CD4-positive, alpha-beta T cell treated with Interleukin-10 for 1 hour (primary cell): ENCODE measurements around the gene CLCN3.
"Not testable (repeated sequence)": the region's sequence is repeated elsewhere in the genome, so short reads cannot be mapped to it uniquely, and the experiment has no call there.

Source experiments
- DNase-seq: peaks from one replicate; pipeline ENCODE4 v3.0.0-alpha.2; 2020

The CLCN3 gene

DNA sequence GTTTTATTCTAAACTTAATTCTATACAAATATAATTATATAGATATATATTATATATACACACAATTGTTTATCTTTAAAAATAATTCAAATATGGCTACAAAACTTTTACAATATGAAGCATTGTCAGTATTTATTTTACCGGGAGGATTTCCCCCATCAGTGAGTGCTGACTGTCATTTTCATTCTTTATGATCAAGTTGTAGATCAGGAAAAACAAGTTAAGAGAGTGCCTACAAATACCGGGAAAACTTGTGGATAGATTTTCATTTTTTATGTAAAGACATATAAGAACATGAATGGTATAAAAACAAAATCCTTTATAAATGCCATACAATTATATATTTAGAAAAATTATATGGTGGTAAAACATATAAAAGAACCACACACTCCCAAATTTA is 37.8 kb downstream of the CLCN3 start:
- DNase-seq = no peak

DNA sequence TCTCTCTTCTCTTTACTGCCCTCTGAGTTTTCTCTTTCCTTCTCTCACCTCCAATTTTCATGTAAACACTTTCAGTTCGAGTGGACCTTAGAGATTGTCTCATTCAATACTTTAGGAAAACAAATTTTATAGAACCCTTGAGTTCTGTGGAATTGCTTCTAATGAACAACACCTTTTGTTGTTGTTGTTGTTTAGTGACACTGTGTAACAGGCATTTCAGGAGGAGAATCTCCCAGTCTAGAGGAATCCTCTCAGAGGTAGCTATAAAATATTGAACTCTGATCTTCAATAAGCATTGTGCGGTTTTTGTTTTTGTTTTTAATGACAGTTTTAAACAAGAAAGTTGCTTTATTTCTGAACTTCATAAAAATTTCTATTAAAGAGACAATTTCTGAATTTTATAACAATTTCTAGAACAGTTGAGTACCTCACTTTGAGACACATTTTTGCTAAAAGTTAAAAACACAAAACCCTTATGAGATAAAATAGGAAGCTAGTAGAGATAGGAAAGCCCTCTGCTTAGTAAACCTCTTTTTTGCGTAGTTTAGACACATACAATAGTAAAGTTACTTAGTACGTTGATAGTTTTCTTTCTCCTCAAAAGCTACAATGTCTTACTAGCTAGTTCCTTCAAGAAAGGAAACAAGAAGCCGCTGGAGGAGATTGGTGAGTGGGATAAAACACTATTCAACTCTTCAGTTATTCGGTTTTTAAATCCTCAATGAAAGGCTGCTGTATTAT is 38.8 kb downstream of the CLCN3 start:
- DNase-seq = no peak

DNA sequence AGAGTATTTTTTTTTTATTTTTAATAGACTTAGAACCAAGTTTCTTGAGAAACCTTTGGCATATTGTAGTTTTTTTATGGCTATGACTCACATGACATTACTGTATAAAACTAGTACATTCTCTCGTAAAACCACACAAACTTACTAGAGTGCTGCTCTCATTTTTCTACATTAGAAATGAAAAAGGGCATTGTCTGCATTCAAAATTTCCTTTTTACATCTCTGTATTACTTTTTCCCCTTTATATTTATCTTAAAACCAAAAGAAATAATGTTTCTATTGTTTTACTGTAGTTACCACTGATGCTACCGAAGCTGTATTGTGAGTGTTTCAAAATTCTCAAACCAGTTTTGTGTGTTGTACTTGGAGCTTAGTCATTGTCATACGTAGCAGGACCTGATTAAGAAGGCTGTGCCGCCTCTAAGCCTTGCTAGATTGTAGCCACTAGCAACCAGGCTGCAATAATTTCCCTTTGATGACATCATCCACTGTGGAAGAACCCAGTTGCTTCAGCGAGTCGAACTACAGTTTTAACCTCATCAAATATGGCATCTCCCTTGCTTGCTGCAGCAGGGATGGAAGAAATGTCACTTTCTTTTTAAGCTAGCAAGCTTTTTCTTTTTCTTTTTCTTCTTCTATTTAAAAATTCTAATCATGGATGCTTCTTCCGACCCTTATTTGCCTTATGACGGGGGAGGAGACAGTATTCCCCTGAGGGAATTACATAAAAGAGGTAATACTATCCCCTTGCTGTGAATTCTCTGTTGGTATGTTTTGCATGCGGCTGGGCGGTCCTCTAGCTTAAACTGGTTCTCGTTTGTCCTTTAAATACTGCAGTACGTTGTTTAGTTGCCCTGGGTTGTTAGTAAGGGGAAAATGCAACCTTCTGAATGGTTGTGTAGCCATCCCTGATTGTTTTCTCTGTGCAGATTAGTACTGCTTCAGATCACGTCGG is 39.6 kb downstream of the CLCN3 start:
- peak; percentile 82 for DNase-seq

DNA sequence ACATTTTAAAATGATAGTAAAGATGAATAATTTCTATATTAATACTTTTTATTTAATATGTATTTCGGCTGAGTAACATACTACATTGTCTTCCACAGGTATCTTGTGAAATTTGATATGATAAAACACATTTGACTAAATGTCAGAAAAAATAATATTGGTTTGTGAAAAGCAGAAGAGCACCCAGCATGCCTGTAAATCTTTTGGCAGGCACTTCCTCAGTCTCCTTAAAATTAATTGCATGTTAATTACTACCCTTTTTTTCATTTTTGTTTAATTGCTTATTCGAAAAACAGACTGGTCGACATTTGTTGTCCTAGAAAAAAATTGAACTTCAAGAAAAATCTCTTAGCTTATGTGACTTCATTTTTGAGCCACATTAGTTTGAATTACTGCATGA is 40.6 kb downstream of the CLCN3 start:
- no peak for DNase-seq

DNA sequence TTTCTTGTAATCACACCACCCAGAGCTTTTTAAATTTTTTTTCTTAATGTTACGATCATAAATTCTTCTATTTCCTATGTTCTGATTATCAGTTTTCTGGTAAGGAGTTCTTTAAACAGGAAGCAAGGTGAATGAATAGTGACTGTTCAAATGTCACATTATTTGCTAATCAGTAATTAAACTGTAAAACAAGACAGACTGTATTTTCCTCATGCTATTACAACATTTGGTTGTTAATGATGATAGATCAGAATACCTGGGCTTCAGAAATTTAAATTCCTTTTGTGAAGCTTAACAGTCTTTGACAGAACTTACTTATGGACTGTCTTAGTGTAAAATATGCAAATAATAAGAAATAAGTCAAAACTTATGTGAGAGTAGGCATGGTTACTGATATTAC is 41.4 kb downstream of the CLCN3 start:
- no peak for DNase-seq

DNA sequence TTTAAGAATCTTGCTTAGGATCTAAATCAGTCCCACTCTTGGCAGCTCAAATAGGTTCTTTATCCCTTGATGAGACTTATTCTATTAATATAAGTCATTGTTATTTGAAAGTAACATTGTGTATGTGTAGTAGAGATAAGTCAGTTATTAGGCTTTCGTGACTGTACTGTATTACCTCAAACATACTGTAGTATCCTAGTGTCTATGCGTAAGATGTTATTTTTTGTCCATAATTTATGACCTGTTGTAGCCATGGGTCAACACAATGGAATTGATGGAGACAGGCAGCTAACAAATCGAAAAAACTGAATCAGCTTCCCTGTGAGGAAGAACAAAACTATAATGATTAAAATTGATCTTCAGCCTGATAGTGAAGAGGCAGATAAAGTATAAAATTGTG is 41.8 kb downstream of the CLCN3 start:
- DNase-seq = no peak

DNA sequence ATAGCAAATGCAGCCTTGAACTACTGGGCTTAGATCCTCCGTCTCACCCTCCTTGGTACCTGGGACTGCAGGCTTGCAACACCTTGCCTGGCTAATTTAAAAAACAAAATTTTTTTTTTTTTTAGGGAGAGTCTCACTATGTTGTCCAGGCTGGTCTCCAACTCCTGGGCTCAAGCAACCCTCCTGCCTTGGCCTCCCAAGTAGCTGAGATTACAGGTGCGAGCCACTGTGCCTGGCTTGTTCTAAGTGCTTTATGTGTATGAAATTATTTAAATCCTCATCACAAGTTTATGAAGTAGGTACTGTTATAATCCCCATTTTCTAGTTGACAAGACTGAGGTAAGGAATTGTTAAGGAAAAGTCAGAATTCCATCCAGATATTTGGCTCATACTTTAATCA is 43.0 kb downstream of the CLCN3 start:
- DNase-seq = no peak

DNA sequence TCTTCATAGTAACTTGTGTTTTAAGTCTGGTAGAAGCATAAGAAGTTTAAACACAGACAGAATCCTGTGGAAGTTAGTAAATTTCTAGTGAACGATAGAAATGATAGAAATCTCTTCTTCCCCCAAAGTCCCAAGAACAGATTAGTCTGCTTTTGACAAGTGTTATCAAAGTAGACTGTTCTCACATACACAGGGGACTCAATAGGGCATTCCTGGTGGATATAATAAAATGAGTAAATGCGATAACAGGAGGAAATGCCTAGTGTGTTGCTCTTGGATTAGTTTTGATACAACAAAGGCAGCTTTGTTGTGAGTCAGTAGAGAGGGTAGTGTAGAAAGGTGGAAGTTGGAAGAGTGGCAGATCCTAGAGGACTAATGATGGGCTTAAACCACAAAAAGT is 43.5 kb downstream of the CLCN3 start:
- DNase-seq = no peak

DNA sequence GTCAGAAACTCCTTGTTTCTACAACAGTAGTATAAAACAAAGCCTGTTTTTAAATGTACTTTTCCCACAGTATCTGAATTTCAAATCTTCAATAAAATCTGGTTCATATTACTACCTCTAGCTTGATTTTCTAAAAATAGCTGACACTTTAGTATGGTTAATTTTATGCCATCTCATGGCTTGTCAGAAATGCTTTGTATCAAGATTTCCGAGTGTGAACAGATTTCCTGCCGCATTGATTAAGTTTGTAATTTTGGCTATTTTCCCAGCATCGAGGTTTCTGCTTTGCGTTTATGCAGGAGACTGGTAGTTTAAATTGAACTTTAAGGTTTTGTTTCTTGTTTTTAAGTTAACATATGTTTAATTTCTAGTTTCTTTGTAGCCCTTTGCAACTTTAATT is 44.2 kb downstream of the CLCN3 start:
- DNase-seq = no peak

DNA sequence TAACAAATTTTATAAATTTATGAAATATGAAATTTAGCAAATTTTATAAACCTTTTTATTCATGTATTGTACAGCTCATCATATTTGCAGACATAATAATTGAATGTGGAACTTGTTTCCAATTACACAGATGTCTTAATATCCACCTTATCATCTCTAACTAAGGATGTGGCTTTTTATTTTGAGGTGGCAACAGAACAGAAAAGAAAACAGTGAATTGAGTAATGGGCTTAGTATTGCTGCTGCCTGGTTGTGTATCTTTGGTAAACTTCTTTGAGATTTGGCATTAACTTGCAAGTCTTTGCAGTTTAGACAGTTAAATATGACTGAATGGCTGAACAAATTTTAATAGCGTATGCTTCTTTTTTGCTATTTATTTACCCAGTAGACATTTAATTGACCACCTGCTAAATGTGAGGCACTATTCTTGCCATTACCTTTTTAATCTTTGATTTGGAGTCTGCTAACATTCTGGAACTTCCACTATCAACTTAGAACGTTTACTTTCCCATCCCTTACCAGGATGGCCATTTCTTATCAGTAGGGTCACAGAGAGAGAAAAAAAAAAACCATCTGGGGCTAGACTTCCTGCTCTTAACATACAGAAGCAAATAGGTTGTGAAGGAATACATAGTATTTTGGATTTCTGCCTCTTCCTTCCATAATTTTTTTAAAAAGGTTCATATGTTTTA is 44.8 kb downstream of the CLCN3 start:
- peak; percentile 3 for DNase-seq

DNA sequence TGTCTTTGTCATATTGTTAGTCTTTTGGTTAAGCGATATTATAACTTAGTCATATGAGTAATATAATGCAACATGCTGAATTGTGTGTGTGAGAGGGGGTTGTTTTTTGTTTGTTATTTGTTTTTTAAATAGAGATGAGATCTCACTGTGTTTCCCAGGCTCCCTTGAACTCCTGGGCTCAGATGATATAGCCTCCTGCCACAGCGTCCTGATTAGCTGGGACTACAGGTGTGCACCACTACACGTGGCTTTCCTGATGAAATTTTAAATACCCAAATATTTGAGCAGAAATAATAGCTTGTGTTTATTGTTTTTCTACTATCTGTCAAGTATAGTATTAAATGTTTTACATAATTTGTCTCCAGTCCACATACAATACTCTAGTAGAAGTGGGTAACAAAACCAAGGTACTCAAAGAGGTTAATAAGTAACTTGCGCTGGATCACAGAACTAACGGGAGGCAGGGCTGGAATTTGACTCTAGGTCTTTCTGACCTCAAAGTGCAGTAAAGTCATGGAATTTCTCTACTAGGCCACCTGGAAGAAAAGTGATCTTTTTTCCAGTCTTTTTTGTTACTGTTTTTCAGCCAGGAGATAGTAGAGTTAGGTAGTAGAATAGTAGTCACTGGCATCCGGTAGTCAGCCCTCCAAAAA is 47.8 kb downstream of the CLCN3 start:
- no peak for DNase-seq

DNA sequence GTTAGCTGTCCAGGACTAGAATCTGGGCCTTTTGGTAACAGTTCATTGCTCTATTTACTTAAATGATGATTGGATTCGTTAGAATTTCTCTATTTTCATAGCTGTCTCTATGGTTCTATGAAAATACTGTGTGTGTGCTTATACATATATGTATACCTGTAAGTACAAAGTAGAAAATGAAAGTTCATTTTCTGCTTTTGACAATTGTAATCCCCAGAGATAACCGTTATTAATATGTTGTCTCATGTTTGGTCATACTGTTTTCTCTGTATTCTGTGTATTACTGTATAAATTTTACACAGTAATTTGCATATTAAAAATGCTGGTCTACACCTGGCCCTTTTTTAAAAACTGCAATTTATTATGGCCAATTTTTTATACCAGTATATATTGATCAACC is 55.4 kb downstream of the CLCN3 start:
- no peak for DNase-seq

DNA sequence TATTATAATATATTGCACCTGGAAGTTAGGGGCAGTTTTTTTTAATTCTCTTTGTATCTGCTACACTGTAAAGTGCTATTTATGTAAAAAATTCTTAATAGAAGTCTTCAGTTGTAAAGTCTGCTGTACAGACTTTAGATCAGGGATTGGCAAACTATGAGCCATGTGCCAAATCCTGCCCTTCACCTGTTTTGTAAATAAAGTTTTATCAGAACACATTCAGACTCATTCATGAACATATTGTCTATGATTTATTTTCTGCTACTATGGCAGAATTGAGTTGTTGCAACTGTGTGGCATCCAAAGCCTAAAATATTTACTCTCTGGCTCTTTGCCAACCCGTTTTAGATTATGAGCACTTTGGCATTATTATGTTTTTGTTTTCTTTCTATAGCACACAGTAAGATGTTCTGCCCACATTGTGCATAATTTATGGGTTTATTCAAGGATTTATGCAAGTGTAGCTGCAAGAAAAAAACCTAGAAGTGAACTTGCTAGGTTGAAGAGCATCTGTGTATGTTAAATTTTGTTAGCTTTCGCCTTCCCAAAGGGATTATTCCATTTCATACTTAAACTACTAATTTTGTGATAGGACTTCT is 56.9 kb downstream of the CLCN3 start:
- no peak for DNase-seq

DNA sequence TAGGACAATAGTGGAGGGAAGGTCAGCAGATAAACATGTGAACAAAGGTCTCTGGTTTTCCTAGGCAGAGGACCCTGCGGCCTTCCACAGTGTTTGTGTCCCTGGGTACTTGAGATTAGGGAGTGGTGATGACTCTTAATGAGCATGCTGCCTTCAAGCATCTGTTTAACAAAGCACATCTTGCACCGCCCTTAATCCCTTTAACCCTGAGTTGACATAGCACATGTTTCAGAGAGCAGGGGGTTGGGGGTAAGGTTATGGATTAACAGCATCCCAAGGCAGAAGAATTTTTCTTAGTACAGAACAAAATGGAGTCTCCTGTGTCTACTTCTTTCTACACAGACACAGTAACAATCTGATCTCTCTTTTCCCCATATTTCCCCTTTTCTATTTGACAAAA is 58.1 kb downstream of the CLCN3 start:
- not testable (repeated sequence) for DNase-seq

DNA sequence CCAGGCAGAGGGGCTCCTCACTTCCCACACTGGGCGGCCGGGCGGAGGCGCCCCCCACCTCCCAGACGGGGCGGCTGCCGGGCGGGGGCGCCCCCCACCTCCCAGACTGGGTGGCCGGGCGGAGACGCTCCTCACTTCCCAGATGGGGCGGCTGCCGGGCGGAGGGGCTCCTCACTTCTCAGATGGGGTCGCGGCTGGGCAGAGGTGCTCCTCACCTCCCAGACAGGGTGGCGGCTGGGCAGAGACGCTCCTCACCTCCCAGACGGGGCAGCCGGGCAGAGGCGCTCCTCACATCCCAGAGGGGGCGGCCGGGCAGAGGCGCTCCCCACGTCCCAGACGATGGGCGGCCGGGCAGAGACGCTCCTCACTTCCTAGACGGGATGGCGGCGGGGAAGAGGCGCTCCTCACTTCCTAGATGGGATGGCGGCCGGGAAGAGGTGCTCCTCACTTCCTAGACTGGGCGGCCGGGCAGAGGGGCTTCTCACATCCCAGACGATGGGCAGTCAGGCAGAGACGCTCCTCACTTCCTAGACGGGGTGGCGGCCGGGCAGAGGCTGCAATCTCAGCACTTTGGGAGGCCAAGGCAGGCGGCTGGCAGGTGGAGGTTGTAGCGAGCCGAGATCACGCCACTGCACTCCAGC is 58.7 kb downstream of the CLCN3 start:
- DNase-seq = not testable (repeated sequence)

DNA sequence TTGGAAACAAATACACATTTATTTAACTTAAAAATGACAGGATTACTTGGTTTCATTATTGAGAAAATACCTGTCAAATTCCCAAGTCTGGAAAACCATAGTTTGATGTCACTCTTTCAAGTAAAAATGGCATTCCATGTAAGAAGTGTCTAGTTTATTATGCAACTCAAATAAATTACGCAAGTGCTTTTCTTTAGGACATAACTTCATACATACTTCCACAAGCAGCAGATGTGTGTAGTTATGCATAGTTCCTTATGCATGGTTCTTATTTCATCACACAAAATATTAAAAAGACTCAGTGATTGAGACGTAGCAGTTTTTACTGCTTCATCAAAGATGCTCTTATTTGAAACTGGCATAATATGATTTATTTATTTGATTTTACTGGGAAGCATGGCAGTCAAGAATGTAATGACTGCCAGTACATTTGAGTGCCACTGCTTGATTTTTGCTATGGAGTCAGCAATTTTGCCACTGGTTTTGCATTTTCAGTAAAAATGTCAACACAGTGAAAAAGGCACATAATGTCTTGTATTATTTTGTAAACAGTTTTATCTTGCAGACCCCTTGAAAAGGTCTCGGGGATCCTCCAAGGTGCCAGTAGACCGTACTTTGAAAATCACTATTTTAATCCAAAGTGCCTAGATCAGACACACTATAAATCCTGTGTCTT is 62.1 kb downstream of the CLCN3 start:
- DNase-seq = no peak

DNA sequence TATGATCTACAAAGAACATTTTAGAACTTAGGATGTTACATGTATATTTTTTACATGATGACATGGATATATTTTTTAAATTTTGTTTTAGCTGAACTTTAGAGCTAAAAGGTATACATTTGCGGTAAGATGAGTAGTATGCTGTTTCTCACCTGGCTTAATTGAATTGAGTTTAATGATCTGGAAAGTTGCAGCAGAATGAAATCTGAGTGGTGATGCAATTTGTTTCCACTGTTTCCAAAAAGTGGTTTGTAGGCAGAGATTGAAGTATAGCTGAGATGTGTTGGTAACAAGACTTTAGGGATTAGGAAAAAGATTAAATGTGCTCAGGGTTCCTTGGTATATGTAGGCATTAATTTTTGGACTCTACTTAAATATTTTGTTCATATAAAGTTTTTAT is 69.3 kb downstream of the CLCN3 start:
- DNase-seq = no peak

DNA sequence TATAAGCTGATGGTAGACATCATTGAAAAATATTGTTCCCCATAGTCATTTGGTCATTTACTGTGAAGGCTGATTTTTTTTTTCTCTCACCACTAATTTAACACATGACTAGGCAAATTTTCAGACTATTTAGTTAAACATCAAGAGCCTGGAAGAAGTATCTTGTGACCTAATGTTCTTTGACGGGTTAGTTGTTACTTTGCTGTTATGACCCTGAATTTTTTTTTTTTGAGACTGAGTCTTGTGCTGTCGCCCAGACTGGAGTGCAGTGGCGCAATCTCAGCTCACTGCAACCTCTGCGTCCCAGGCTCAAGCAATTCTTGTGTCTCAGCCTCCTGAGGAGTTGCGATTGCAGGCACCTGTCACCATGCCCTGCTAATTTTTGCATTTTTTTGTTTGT is 70.4 kb downstream of the CLCN3 start:
- DNase-seq = no peak

DNA sequence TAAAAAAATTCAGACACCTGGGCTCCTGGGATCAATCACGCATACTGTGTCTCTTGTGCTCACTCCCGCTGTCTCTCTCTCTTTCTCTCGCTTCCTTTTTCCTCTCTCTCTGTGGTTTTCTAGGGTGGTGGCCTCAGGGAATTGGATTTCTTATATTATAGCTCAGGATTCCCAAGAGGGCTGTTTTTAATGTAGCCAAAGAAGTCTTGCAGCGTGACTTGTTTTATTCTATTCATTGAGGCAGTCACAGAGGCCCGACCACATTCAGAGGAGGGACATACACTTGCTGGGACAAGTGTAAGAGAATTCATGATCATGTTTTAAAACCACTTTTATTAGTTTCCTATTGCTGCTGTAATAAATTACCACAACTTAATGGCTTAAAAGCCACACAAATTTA is 78.0 kb downstream of the CLCN3 start:
- no peak for DNase-seq

DNA sequence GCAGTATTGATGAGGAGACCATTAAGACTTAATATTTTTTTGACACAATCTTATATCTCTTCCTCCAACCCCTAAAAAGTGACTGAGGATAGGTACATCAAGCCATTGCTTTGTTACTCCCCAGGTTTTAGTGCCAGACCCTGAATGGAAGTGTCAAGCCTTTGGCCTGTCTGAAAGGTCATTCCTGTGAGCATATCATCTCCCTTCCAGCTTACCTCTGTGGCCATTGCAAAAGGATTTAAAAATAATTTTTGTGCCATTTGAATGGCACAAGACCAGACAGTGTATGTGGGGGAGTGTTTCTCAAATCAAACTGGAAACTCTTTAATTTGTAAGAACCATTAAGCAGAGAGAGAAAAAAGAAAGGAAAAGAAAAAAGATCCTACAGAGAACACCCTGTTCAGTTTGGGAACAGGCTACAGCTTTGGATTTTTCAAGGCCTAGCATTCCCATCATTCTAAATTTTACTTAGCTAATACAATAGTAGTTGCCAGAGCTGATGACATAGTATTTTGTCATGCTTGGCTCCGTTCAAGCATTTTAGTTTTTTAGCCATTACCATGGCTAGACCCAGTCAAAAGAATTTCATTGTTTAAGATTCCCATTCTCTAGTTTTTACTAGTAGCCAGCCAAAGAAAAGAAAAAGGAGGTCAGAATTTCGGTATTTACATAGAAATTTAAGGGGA is 87.7 kb downstream of the CLCN3 start:
- no peak for DNase-seq

DNA sequence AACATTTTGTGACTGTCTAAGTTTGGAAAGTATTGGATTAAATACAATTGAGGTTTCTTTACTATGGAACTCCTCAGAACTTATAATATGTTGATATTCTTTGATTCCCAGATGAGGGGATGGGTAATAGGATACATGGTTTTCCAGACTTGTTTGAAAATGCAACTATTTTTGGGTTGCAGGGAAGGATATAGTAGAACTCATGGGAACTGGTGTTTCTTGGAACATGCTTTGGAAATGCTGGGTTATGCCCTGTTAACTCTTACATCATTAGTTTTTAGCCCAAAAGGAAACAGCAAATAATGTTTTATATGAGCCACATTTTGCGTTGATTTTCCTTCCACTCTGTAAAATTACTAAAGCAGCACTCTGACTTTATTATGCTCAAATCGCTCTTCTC is 95.4 kb downstream of the CLCN3 start:
- DNase-seq = no peak
